CD4-positive, alpha-beta T cell treated with Interleukin-17A for 1 hour (primary cell): ENCODE results near the gene TASOR2.

Experiments used
- DNase-seq: peaks from one replicate; pipeline ENCODE4 v3.0.0-alpha.2; 2020

Gene TASOR2

GRCh38 chr10:5684971-5685763 is 529 bp downstream of the TASOR2 start:
- DNase-seq = peak; percentile 62

GRCh38 chr10:5685764-5686240 is 1.2 kb downstream of the TASOR2 start:
- no peak for DNase-seq

GRCh38 chr10:5688587-5688986 is 3.9 kb downstream of the TASOR2 start:
- no peak for DNase-seq

GRCh38 chr10:5691786-5692185 is 7.1 kb downstream of the TASOR2 start:
- DNase-seq = no peak

- DNase-seq = peak; percentile 70
Measured at GRCh38 chr10:5692461-5693358, 8.1 kb downstream of the TASOR2 start.

- no peak for DNase-seq
Measured at GRCh38 chr10:5694573-5694972, 9.9 kb downstream of the TASOR2 start.

GRCh38 chr10:5697342-5697741 is 12.7 kb downstream of the TASOR2 start:
- DNase-seq = no peak

- no peak for DNase-seq
Measured at GRCh38 chr10:5698062-5698461, 13.4 kb downstream of the TASOR2 start.

GRCh38 chr10:5708356-5708755 is 23.7 kb downstream of the TASOR2 start:
- no peak for DNase-seq

- DNase-seq = no peak
Measured at GRCh38 chr10:5709865-5710264, 25.2 kb downstream of the TASOR2 start.

- DNase-seq = no peak
Measured at GRCh38 chr10:5710859-5711258, 26.2 kb downstream of the TASOR2 start.

GRCh38 chr10:5711642-5712041 is 27.0 kb downstream of the TASOR2 start:
- peak; percentile 15 for DNase-seq

GRCh38 chr10:5719546-5719945 is 34.9 kb downstream of the TASOR2 start:
- DNase-seq = no peak

GRCh38 chr10:5720182-5720581 is 35.5 kb downstream of the TASOR2 start:
- DNase-seq = no peak

- no peak for DNase-seq
Measured at GRCh38 chr10:5723692-5724091, 39.1 kb downstream of the TASOR2 start.

GRCh38 chr10:5730766-5731165 is 46.1 kb downstream of the TASOR2 start:
- DNase-seq = no peak

GRCh38 chr10:5731559-5731958 is 46.9 kb downstream of the TASOR2 start:
- DNase-seq = no peak

- DNase-seq = no peak
Measured at GRCh38 chr10:5732141-5732540, 47.5 kb downstream of the TASOR2 start.
